Stomach (tissue), 4 donors: ENCODE measurements around the gene IQSEC3.

Experiments used
- EP300 ChIP-seq: sonication (generic); formaldehyde crosslinking; IDR thresholded peaks from one replicate; pipeline ENCODE4 v1.6.1; 2017; ENCODE audit warnings: antibody characterized with exemption
- POLR2A ChIP-seq, 4 donors: fragments of 450-650 bp; IDR thresholded peaks; one replicate each; pipeline ENCODE4 v1.6.1; 2016; ENCODE audit warnings: antibody characterized with exemption in 4 of 4, control low read depth in 2 of 4, mild to moderate bottlenecking in 1 of 4, moderate library complexity in 1 of 4
- POLR2AphosphoS5 ChIP-seq, 3 donors: sonication (generic); formaldehyde crosslinking; IDR thresholded peaks; one replicate each; pipeline ENCODE4 v1.6.1; 2016; ENCODE audit warnings: antibody characterized with exemption in 3 of 3
- TF ChIP-seq, protein P1 (sequence below), 7 experiments: fragments of 450-650 bp in 4 of 7; fragments of 200-600 bp in 3 of 7; sonication (generic) in 3 of 7; IDR thresholded peaks; one replicate each; pipeline ENCODE4 v1.5.1; 2016 to 2019; ENCODE audit warnings: antibody characterized with exemption in 7 of 7, control low read depth in 2 of 7, mild to moderate bottlenecking in 1 of 7

DNA sequence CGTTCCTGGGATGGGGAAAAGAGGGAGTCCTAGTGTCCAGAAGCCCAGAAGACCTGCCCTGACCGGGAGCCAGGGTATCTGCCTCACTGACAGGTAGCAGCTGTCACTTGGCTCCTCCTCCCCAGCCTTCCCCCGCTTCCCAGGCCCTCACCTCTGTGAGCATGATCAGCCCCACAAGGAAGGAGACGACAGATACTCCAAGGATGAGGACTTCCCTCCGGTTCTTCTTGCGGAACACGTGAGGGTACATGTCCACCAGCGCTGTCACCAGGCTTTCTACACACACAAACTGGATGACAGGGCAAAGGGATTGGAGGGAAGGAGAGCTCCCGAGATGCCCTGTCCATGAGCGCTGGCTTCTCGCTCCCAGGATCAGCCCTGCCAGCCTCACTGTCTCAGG lies 157.3 kb downstream of the IQSEC3 start:
- TF ChIP-seq, protein P1, sequence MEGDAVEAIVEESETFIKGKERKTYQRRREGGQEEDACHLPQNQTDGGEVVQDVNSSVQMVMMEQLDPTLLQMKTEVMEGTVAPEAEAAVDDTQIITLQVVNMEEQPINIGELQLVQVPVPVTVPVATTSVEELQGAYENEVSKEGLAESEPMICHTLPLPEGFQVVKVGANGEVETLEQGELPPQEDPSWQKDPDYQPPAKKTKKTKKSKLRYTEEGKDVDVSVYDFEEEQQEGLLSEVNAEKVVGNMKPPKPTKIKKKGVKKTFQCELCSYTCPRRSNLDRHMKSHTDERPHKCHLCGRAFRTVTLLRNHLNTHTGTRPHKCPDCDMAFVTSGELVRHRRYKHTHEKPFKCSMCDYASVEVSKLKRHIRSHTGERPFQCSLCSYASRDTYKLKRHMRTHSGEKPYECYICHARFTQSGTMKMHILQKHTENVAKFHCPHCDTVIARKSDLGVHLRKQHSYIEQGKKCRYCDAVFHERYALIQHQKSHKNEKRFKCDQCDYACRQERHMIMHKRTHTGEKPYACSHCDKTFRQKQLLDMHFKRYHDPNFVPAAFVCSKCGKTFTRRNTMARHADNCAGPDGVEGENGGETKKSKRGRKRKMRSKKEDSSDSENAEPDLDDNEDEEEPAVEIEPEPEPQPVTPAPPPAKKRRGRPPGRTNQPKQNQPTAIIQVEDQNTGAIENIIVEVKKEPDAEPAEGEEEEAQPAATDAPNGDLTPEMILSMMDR (IDR thresholded peaks at IDR 0.05), result no peak
- TF ChIP-seq POLR2A (IDR thresholded peaks at IDR 0.05), result no peak
- TF ChIP-seq POLR2AphosphoS5 (IDR thresholded peaks at IDR 0.05), result no peak
- no peak for TF ChIP-seq EP300
